Endothelial cell of umbilical vein (primary cell): ENCODE data around the gene ABLIM2. TPM values are rescaled to one million over a fixed set of nuclear protein-coding genes. Genes with fewer than 3 reads are reported as not detected.

Source experiments
- BruUV-seq: library from RNA; stranded (reverse); fragments of 400-500 nt; replicated peaks from 2 replicates; lab custom pipeline; 2021; lab: Mats Ljungman, UMichigan
- CTCF ChIA-PET: fragments of 300-600, 350-600 bp; sonication (Branson Sonifier 250); formaldehyde crosslinking; loops from one replicate; lab custom pipeline; 2021; ENCODE audit warnings: antibody characterized with exemption, inconsistent platforms; lab: Charles Lee
- POLR2A ChIA-PET: fragments of 300-600, 350-600 bp; sonication (Branson Sonifier 250); formaldehyde crosslinking; loops from one replicate; lab custom pipeline; 2021; ENCODE audit warnings: antibody characterized with exemption, inconsistent platforms; lab: Charles Lee
- DNase-seq: peaks from one replicate; pipeline ENCODE4 v3.0.0-alpha.2; 2011; ENCODE audit warnings: low read depth, low spot score
- FAIRE-seq: peaks from 2 replicates; lab custom pipeline; 2011; peaks lifted over from hg19 to GRCh38; lab: Jason Lieb, UNC
- H2AFZ ChIP-seq: 2 replicates; pipeline ENCODE4 v1.6.0; 2012; ENCODE audit warnings: low read depth, low read length, control low read depth, inconsistent platforms
- H3K27ac ChIP-seq: 2 replicates; pipeline ENCODE4 v1.5.1; 2011; ENCODE audit warnings: low read depth, mild to moderate bottlenecking, control low read depth, low read length, moderate library complexity; ENCODE audit not compliant: insufficient read depth
- H3K27me3 ChIP-seq, 2 experiments: 2 replicates each; pipeline versions ENCODE4 v1.6.0 to v1.6.1; 2011; ENCODE audit warnings: low read length in 2 of 2, mixed read lengths in 1 of 2; ENCODE audit not compliant: control insufficient read depth in 2 of 2, insufficient read depth in 2 of 2
- H3K36me3 ChIP-seq, 2 experiments: 2 replicates in 1 of 2; 3 replicates in 1 of 2; pipeline ENCODE4 v1.5.1; 2011; ENCODE audit warnings: low read length in 2 of 2, mild to moderate bottlenecking in 1 of 2, moderate library complexity in 1 of 2; ENCODE audit not compliant: control insufficient read depth in 2 of 2, insufficient read depth in 2 of 2; ENCODE audit errors: extremely low read depth in 1 of 2
- H3K4me1 ChIP-seq: 3 replicates; pipeline ENCODE4 v1.5.1; 2011; ENCODE audit warnings: mild to moderate bottlenecking, low read length; ENCODE audit not compliant: control insufficient read depth, insufficient read depth; ENCODE audit errors: extremely low read depth
- H3K4me2 ChIP-seq: 2 replicates; pipeline ENCODE4 v1.6.1; 2011; ENCODE audit warnings: low read length, control low read depth, mixed read lengths; ENCODE audit not compliant: insufficient read depth
- H3K4me3 ChIP-seq, 3 experiments: fragments of 200-600 bp in 1 of 3; sonication (generic), shearing (Covaris generic) in 1 of 3; replicated peaks in 1 of 3; 2 replicates each; pipeline ENCODE4 v1.5.1; 2011 to 2016; ENCODE audit warnings: control low read depth in 3 of 3, low read length in 3 of 3, mild to moderate bottlenecking in 2 of 3, inconsistent platforms in 1 of 3, low read depth in 1 of 3, moderate library complexity in 1 of 3; ENCODE audit not compliant: insufficient read depth in 1 of 3
- H3K79me2 ChIP-seq: 2 replicates; pipeline ENCODE4 v1.6.0; 2012; ENCODE audit warnings: low read length, inconsistent platforms; ENCODE audit not compliant: control insufficient read depth, insufficient read depth
- H3K9ac ChIP-seq: replicated peaks from 2 replicates; pipeline ENCODE3; 2011; ENCODE audit warnings: low read length, control low read depth; ENCODE audit not compliant: insufficient read depth; ENCODE audit errors: extremely low read depth
- H3K9me1 ChIP-seq: replicated peaks from 3 replicates; pipeline ENCODE4 v1.6.0; 2011; ENCODE audit warnings: mild to moderate bottlenecking, low read length; ENCODE audit not compliant: control insufficient read depth, insufficient read depth; ENCODE audit errors: extremely low read depth
- H3K9me3 ChIP-seq: replicated peaks from 2 replicates; pipeline ENCODE4 v1.5.1; 2012; ENCODE audit warnings: low read length, inconsistent platforms; ENCODE audit not compliant: control insufficient read depth, insufficient read depth
- H4K20me1 ChIP-seq: replicated peaks from 2 replicates; pipeline ENCODE3; 2011; ENCODE audit warnings: mild to moderate bottlenecking, low read length; ENCODE audit not compliant: control insufficient read depth, insufficient read depth; ENCODE audit errors: extremely low read depth
- EZH2 ChIP-seq: IDR thresholded peaks from 2 replicates; pipeline ENCODE4 v1.6.1; 2012; ENCODE audit warnings: borderline replicate concordance, low read depth, mild to moderate bottlenecking, moderate library complexity, low read length, inconsistent platforms; ENCODE audit not compliant: severe bottlenecking
- FOS ChIP-seq: IDR thresholded peaks from 2 replicates; pipeline ENCODE4 v1.6.1; 2011; ENCODE audit warnings: mild to moderate bottlenecking, low read length, moderate library complexity, borderline replicate concordance; ENCODE audit not compliant: insufficient read depth
- GATA2 ChIP-seq: IDR thresholded peaks from 2 replicates; pipeline ENCODE4 v1.7.0; 2011; ENCODE audit warnings: low read depth, mild to moderate bottlenecking, moderate library complexity, mixed read lengths, low read length; ENCODE audit not compliant: insufficient read length, insufficient read depth
- JUN ChIP-seq: IDR thresholded peaks from 2 replicates; pipeline ENCODE4 v1.6.1; 2011; ENCODE audit warnings: borderline replicate concordance, low read depth; ENCODE audit not compliant: insufficient read length, insufficient read depth
- MYC ChIP-seq: IDR thresholded peaks from one replicate; pipeline ENCODE4 v1.6.1; 2011; ENCODE audit warnings: mild to moderate bottlenecking, low read depth, low read length
- POLR2A ChIP-seq: IDR thresholded peaks from 2 replicates; pipeline ENCODE4 v1.6.1; 2012; ENCODE audit warnings: low read depth, mild to moderate bottlenecking, control low read depth, low read length
- POLR2AphosphoS5 ChIP-seq: IDR thresholded peaks from 2 replicates; pipeline ENCODE4 v1.6.1; 2012; ENCODE audit warnings: low read depth, mild to moderate bottlenecking, control low read depth, low read length, moderate library complexity; ENCODE audit not compliant: insufficient read depth
- dilution Hi-C: fragments of 300-500 bp; cut with MboI; formaldehyde crosslinking; loops from one replicate; pipeline ENCODE4 v1.15.0; 2019; ENCODE audit warnings: low sequenced_read_pairs; ENCODE audit not compliant: extremely low pct_ligation_motif_present
- intact Hi-C: fragments of 100-400 bp; cut with micrococcal nuclease; formaldehyde crosslinking; loops from one replicate; pipeline ENCODE4 v1.10.0; 2022
- polyA plus RNA-seq, 4 experiments: library from polyadenylated mRNA; depleted of rRNA in 3 of 4; stranded (reverse) in 3 of 4; unstranded in 1 of 4; fragments of >200 nt; gene quantifications; 2 replicates each; pipeline versions ENCODE4 v1.2.1 to v1.2.3, GENCODE V29; 2011 to 2012; ENCODE audit warnings: missing spikeins in 1 of 4
- total RNA-seq: library from RNA; stranded (reverse); gene quantifications from 2 replicates; pipeline ENCODE4 v1.2.3, GENCODE V29; 2021
- TF ChIP-seq, protein P1 (sequence below): IDR thresholded peaks from 2 replicates; pipeline ENCODE4 v1.6.1; 2011; ENCODE audit not compliant: insufficient read depth, insufficient read length
- TF ChIP-seq, protein P2 (sequence below), 2 donors: IDR thresholded peaks; 1 replicate in 1 of 2; 2 replicates in 1 of 2; pipeline ENCODE4 v1.5.1; 2011; ENCODE audit warnings: low read length in 2 of 2, mild to moderate bottlenecking in 2 of 2, moderate library complexity in 2 of 2, control low read depth in 1 of 2, inconsistent platforms in 1 of 2, low read depth in 1 of 2; ENCODE audit not compliant: insufficient read depth in 1 of 2; ENCODE audit errors: extremely low read depth in 1 of 2

Gene ABLIM2
- total and polyA plus RNA-seq, 2 donors (not counting 3 experiments of a cell fraction or from before 2014, with no cell fraction given) = 0.28 to 0.66 TPM

DNA sequence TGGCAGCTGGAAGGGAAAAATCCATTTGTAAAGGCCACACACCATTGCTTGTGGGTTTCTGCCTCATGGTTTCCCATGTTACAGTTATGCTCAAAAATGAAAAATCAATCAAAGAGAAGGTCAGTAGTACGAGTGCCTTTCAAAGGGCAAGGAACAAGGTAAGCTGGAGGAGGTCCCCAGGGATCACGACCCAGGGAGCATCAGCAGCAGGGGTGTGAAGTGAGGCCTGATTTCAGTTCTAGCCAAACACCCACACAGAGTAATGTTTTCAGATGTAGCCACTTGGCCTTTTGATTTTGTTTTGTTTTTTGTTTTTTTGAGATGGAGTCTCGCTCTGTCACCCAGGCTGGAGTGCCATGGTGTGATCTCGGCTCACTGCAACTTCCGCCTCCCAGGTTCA, 149.5 kb downstream of the ABLIM2 start:
- dilution Hi-C loops (no loop called here), intact Hi-C loops (no loop called here)
- ChIA-PET CTCF (no interaction called here), POLR2A (no interaction called here)
- Histone ChIP-seq H3K27ac (no peak overlapping the region), H3K9me3 (no peaks in the 10 kb centered on the region), H3K4me3 (no peak overlapping the region), H3K79me2 (no peaks in the 10 kb centered on the region), H3K9me1 (no peaks in the 10 kb centered on the region), H3K9ac (no peak overlapping the region), H2AFZ (no peak overlapping the region), H3K4me1 (no peaks in the 10 kb centered on the region), H3K27me3 (no peaks in the 10 kb centered on the region), H4K20me1 (no peaks in the 10 kb centered on the region), H3K36me3 (no peaks in the 10 kb centered on the region), H3K4me2 (no peak overlapping the region)
- TF ChIP-seq EZH2 = no peak
- TF ChIP-seq, protein P1, sequence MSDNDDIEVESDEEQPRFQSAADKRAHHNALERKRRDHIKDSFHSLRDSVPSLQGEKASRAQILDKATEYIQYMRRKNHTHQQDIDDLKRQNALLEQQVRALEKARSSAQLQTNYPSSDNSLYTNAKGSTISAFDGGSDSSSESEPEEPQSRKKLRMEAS = no peak
- no peak for TF ChIP-seq POLR2A
- TF ChIP-seq POLR2AphosphoS5 = no peak
- TF ChIP-seq GATA2 = no peak
- TF ChIP-seq, protein P2, sequence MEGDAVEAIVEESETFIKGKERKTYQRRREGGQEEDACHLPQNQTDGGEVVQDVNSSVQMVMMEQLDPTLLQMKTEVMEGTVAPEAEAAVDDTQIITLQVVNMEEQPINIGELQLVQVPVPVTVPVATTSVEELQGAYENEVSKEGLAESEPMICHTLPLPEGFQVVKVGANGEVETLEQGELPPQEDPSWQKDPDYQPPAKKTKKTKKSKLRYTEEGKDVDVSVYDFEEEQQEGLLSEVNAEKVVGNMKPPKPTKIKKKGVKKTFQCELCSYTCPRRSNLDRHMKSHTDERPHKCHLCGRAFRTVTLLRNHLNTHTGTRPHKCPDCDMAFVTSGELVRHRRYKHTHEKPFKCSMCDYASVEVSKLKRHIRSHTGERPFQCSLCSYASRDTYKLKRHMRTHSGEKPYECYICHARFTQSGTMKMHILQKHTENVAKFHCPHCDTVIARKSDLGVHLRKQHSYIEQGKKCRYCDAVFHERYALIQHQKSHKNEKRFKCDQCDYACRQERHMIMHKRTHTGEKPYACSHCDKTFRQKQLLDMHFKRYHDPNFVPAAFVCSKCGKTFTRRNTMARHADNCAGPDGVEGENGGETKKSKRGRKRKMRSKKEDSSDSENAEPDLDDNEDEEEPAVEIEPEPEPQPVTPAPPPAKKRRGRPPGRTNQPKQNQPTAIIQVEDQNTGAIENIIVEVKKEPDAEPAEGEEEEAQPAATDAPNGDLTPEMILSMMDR (IDR thresholded peaks at IDR 0.05; ENCODE audit: extremely low read depth in 1 of 2, insufficient read depth in 1 of 2, low read depth in 1 of 2, low read length in 2 of 2) = no peak
- TF ChIP-seq FOS = no peak
- TF ChIP-seq JUN = no peak
- no peak for TF ChIP-seq MYC
- no peak for DNase-seq
- BruUV-seq = no TSS peak
- FAIRE-seq = no peak
